HepG2 (cell line): ENCODE results near the gene XXYLT1. TPM values are rescaled to one million over a fixed set of nuclear protein-coding genes. Genes with fewer than 3 reads are reported as not detected.

Experiments
- CBX1 ChIP-seq: IDR thresholded peaks from one replicate; pipeline ENCODE4 v1.6.1; 2016; ENCODE audit warnings: antibody characterized with exemption, low read depth
- CCAR2 ChIP-seq: fragments of 200-400 bp; formaldehyde crosslinking; optimal IDR thresholded peaks from 2 replicates; pipeline ENCODE3; 2018; ENCODE audit warnings: low read depth, mild to moderate bottlenecking, low read length, moderate library complexity
- EED ChIP-seq: sonication (generic); formaldehyde crosslinking; IDR thresholded peaks from 2 replicates; pipeline ENCODE4 v1.5.0; 2020; ENCODE audit warnings: mild to moderate bottlenecking, missing genetic modification reagents
- GATA4 ChIP-seq: sonication (generic); IDR thresholded peaks from 2 replicates; pipeline ENCODE4 v1.6.1; 2016; ENCODE audit warnings: antibody characterized with exemption, low read depth, borderline replicate concordance
- GATAD2A ChIP-seq: IDR thresholded peaks from 2 replicates; pipeline ENCODE4 v1.6.1; 2016
- MEIS1 ChIP-seq: sonication (generic); formaldehyde crosslinking; IDR thresholded peaks from 2 replicates; pipeline ENCODE4 v1.9.0; 2021; ENCODE audit warnings: mild to moderate bottlenecking, missing genetic modification reagents, moderate library complexity, borderline replicate concordance
- MTA3 ChIP-seq: sonication (generic); formaldehyde crosslinking; IDR thresholded peaks from 2 replicates; pipeline ENCODE4 v1.4.0; 2020; ENCODE audit warnings: missing genetic modification reagents
- NR2F2 ChIP-seq: IDR thresholded peaks from 2 replicates; pipeline ENCODE4 v1.6.1; 2012; ENCODE audit warnings: low read depth, inconsistent platforms, borderline replicate concordance
- SKI ChIP-seq: fragments of 450-650 bp; IDR thresholded peaks from one replicate; pipeline ENCODE4 v1.6.1; 2018; ENCODE audit warnings: mild to moderate bottlenecking; ENCODE audit not compliant: partially characterized antibody
- SP140L ChIP-seq: sonication (generic); formaldehyde crosslinking; IDR thresholded peaks from 2 replicates; pipeline ENCODE4 v1.4.0; 2020; ENCODE audit warnings: missing genetic modification reagents, borderline replicate concordance
- TFDP1 ChIP-seq: IDR thresholded peaks from 2 replicates; pipeline ENCODE4 v1.6.1; 2016; ENCODE audit warnings: missing compliant biosample characterization, missing genetic modification reagents, borderline replicate concordance
- TFDP2 ChIP-seq: sonication (generic); formaldehyde crosslinking; IDR thresholded peaks from 2 replicates; pipeline ENCODE4 v1.4.0; 2020; ENCODE audit warnings: missing genetic modification reagents
- ZBED4 ChIP-seq: sonication (generic); formaldehyde crosslinking; IDR thresholded peaks from 2 replicates; pipeline ENCODE4 v1.4.0; 2020; ENCODE audit warnings: missing genetic modification reagents, borderline replicate concordance
- ZBTB1 ChIP-seq: sonication (generic); formaldehyde crosslinking; IDR thresholded peaks from 2 replicates; pipeline ENCODE4 v1.4.0; 2020; ENCODE audit warnings: missing genetic modification reagents, borderline replicate concordance
- ZBTB49 ChIP-seq: sonication (generic); formaldehyde crosslinking; IDR thresholded peaks from 2 replicates; pipeline ENCODE4 v1.4.0; 2020; ENCODE audit warnings: missing genetic modification reagents, borderline replicate concordance
- ZFP41 ChIP-seq: sonication (generic); formaldehyde crosslinking; IDR thresholded peaks from 2 replicates; pipeline ENCODE4 v1.4.0; 2020; ENCODE audit warnings: mild to moderate bottlenecking, missing genetic modification reagents, borderline replicate concordance
- ZNF430 ChIP-seq: sonication (generic); formaldehyde crosslinking; IDR thresholded peaks from 2 replicates; pipeline ENCODE4 v1.9.0; 2021; ENCODE audit warnings: mild to moderate bottlenecking, missing genetic modification reagents
- ZNF543 ChIP-seq: sonication (generic); formaldehyde crosslinking; IDR thresholded peaks from 2 replicates; pipeline ENCODE4 v1.4.0; 2020; ENCODE audit warnings: mild to moderate bottlenecking, missing genetic modification reagents
- ZNF572 ChIP-seq: sonication (generic); formaldehyde crosslinking; IDR thresholded peaks from 2 replicates; pipeline ENCODE4 v1.5.1; 2020; ENCODE audit warnings: mild to moderate bottlenecking, missing genetic modification reagents
- ZNF605 ChIP-seq: sonication (generic); formaldehyde crosslinking; IDR thresholded peaks from 2 replicates; pipeline ENCODE4 v1.8.0; 2022; ENCODE audit warnings: mild to moderate bottlenecking, missing genetic modification reagents
- ZNF746 ChIP-seq: sonication (generic); formaldehyde crosslinking; IDR thresholded peaks from 2 replicates; pipeline ENCODE4 v1.8.0; 2022; ENCODE audit warnings: mild to moderate bottlenecking, missing genetic modification reagents
- ZNF772 ChIP-seq: sonication (generic); formaldehyde crosslinking; IDR thresholded peaks from 2 replicates; pipeline ENCODE4 v1.5.0; 2020; ENCODE audit warnings: mild to moderate bottlenecking, missing genetic modification reagents
- polyA plus RNA-seq, 8 experiments: library from polyadenylated mRNA; depleted of rRNA in 3 of 8; stranded (reverse) in 7 of 8; unstranded in 1 of 8; fragments of >200 nt; fragmentation: Illumina TruSeq in 4 of 8; extraction: Trizol in 4 of 8; gene quantifications; 2 replicates each; pipeline versions ENCODE4 v1.2.1 to v1.2.3, GENCODE V29; 2011 to 2016; ENCODE audit warnings: low read depth in 4 of 8, missing spikeins in 1 of 8, mixed read lengths in 1 of 8; ENCODE audit not compliant: insufficient read depth in 1 of 8
- total RNA-seq, 5 experiments: library from RNA; depleted of rRNA; stranded (reverse); fragments of >200 nt; fragmentation: Illumina TruSeq; extraction: Trizol; gene quantifications; 2 replicates each; pipeline ENCODE4 v1.2.3, GENCODE V29; 2016; ENCODE audit warnings: low read depth in 1 of 5

The XXYLT1 gene
- total and polyA plus RNA-seq, 2 of the 13 experiments (the other 11 are each of a cell fraction or from before 2014, with no cell fraction given): 17.7 to 19.0 TPM

- TF ChIP-seq ZBTB1 (CRISPR knock-in tag) (no peak), CBX1 (peak; percentile 44), GATAD2A (CRISPR knock-in tag) (peak; percentile 99), ZFP41 (CRISPR knock-in tag) (0 out of 2 replicates have a peak, but pooled peaks have one; percentile 40), TFDP2 (CRISPR knock-in tag) (0 out of 2 replicates have a peak, but pooled peaks have one; percentile 37), NR2F2 (peak; percentile 75), SKI (peak; percentile 88), ZBED4 (CRISPR knock-in tag) (peak; percentile 87), SP140L (CRISPR knock-in tag) (no peak), TFDP1 (CRISPR knock-in tag) (peak; percentile 46; the same call in 1 of the 2 replicates), ZNF772 (CRISPR knock-in tag) (peak; percentile 90), ZBTB49 (CRISPR knock-in tag) (no peak), MTA3 (CRISPR knock-in tag) (no peak), ZNF605 (CRISPR knock-in tag) (peak; percentile 43; the same call in 1 of the 2 replicates), ZNF430 (CRISPR knock-in tag) (peak; percentile 83; the same call in 1 of the 2 replicates), ZNF543 (CRISPR knock-in tag) (no peak), ZNF746 (CRISPR knock-in tag) (peak; percentile 59; the same call in 1 of the 2 replicates), EED (CRISPR knock-in tag) (no peak), CCAR2 (no peak), ZNF572 (CRISPR knock-in tag) (no peak), MEIS1 (peak; percentile 65; the same call in 1 of the 2 replicates), GATA4 (peak; percentile 91)
Observed at GRCh38 chr3:195162033-195162669, 108.8 kb downstream of the XXYLT1 start (continued).
